HG03354 (cell line): ENCODE data around the gene TTBK1.

Experiments
- ATAC-seq: cut with Tn5 transposase; IDR thresholded peaks from one replicate; pipeline ENCODE4 v1.9.1; 2021; ENCODE audit warnings: mild to moderate bottlenecking; ENCODE audit not compliant: unreplicated experiment, poor library complexity, severe bottlenecking

The TTBK1 gene

DNA sequence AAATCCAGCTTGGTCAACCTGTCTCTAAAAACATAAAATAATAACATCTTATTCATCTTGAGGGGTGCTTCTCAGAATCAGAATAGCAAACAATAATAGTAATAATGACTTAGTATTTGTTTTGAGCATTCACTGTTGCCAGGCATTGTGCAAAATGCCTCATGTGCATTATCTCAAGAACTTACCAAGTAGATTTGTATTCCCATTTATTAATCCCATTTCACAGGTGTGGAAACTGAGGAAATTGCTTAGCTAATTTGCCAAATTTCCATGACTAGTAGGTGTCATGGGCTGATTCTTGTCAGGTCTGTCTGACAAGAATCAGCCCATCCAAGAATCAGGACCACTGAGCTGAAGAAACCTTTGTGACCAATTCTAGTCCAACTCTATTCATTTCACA is 5.5 kb downstream of the TTBK1 start:
- no peak for ATAC-seq

GRCh38 chr6:43250992-43251373 is 7.7 kb downstream of the TTBK1 start:
- no peak for ATAC-seq

DNA sequence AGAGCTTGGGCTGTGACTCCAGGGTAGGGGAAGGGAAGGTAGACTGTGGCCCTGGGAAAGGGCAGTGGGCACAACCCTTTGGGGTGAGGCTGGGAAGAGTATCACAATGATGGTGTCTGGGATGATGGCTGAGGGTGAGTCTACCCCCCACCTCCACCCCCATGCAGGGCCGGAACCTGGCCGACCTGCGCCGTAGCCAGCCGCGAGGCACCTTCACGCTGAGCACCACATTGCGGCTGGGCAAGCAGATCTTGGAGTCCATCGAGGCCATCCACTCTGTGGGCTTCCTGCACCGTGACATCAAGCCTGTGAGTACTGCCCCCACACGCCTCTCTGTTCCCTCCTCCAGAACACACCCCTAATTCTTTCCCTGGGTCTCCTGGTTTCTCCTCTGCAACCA is 10.1 kb downstream of the TTBK1 start:
- ATAC-seq, result no peak

GRCh38 chr6:43254138-43254817 is 11.0 kb downstream of the TTBK1 start:
- no peak for ATAC-seq

GRCh38 chr6:43254846-43255245 is 11.6 kb downstream of the TTBK1 start:
- no peak for ATAC-seq

GRCh38 chr6:43255408-43256054 is 12.2 kb downstream of the TTBK1 start:
- no peak for ATAC-seq

- ATAC-seq, result no peak
Measured at GRCh38 chr6:43256670-43257366, 13.5 kb downstream of the TTBK1 start.

DNA sequence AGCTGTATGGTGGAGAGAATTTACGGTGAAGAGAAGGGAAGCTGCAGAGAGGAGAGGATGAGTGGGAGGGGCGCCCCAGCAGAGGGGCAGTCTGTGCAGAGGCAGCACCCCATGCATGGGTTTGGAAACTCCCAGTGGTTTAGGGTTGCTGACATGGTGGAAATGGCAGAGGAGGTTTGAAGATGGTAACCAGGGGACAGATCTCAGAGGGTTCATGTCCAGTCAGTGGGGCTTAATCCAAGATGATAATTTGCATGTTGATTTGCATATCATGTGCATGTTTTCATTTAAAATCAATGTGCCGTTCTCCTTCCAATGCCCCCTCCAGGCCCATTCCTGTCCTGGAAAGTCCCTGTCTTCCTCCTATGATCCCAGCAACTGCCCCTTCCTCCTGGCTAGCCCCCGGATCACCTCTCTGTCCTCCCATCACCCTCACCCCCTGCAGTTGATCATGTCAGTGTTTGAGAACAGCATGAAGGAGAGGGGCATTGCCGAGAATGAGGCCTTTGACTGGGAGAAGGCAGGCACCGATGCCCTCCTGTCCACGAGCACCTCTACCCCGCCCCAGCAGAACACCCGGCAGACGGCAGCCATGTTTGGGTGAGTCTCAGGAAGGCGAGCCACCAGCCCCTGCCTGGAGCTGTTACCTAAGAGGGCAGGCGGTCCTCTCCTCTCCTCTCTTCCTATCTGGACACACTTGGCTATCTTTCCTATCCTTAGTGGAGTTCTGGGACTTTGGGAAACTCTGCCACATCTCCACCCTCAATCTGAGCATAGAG is 14.3 kb downstream of the TTBK1 start:
- ATAC-seq, result no peak

- no peak for ATAC-seq
Measured at GRCh38 chr6:43258180-43258579, 14.9 kb downstream of the TTBK1 start.

GRCh38 chr6:43258807-43259686 is 15.8 kb downstream of the TTBK1 start:
- ATAC-seq, result no peak

DNA sequence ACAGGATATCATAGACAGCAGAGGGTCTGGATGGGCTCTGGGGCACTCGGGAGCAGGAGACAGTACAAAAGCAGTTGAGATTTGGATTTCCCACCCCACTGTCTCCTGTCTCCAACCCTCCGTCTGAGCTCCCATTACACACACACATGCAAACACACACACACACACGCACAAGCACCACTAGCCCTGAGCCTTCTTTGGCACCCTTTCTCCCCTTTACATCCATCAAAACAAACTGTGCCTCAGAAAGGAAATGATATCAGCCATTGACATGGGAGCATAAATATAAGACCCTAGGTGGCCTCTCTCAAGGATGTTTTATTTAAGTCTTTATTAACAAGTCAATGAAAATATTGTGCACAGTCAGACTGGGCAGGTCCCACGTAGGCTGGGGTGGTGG is 17.5 kb downstream of the TTBK1 start:
- no peak for ATAC-seq

GRCh38 chr6:43261198-43261597 is 17.9 kb downstream of the TTBK1 start:
- ATAC-seq, result no peak

- no peak for ATAC-seq
Measured at GRCh38 chr6:43262000-43262779, 18.9 kb downstream of the TTBK1 start.

- ATAC-seq, result no peak
Measured at GRCh38 chr6:43262780-43263313, 19.6 kb downstream of the TTBK1 start.

DNA sequence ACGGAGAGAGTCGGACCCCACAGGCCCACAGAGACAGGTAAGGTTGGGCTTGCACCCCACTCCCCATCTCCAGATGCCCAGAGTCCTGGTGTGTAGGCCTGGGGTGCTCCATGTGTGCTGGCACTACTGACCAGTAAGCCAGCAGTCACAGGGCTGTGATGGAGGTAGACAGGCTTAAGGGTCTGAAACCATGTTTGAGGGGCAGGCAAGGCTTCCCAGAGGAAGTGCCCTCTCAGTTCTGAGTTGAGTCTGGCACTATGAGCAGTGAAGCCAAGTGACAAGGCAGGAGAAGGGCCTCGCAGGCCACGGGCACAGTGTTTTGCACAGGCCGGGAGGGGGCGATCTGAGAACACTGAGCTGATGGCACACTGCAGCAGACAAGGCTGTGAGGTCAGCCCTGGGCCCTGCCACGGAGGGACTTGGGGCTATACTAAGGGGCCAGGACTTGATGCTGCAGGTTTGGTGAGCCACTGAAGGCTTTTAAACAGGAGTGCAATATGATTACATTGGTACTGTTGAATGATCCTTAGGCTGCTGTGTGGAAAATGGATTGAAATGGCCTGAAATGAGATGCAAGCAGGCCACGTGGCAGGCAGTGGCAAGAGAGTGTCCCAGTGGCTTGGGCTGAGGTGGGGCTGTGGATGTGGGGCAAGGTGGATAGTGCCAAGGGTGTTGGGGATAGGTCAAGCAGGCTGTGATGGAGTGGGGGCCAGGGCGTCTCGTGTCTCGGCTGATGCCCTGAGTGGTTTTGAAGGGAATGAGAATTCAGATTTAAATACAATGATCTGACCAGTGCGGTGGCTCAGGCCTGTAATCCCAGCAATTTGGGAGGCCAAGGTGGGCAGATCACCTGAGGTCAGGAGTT is 20.3 kb downstream of the TTBK1 start:
- peak; percentile 84 for ATAC-seq

DNA sequence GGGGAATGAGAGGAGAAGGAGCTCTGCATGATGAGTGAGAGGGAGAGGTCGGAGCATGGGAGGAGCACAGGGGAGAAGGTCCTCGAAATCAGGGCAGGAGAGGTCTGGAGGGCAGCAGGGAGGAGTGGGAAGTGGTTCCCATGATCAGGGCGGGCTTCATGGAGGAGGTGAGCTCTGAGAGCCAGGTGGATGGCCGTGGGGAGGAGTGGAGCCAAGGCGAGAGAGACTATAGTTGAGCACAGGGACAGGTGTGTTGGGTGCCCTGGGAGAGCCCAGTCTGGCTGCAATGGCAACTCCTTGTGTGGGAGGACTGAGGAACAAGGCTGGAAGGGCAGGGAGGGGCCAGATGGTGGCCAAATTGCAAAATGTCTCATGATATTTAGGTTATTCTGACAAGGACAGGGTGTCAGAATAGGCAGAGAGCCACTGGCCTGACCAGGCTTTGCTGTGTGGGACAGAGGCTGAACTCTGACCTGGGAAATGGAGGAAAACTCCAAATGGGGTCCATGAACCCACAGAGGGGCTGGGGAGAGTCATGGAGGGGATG is 21.4 kb downstream of the TTBK1 start:
- no peak for ATAC-seq

DNA sequence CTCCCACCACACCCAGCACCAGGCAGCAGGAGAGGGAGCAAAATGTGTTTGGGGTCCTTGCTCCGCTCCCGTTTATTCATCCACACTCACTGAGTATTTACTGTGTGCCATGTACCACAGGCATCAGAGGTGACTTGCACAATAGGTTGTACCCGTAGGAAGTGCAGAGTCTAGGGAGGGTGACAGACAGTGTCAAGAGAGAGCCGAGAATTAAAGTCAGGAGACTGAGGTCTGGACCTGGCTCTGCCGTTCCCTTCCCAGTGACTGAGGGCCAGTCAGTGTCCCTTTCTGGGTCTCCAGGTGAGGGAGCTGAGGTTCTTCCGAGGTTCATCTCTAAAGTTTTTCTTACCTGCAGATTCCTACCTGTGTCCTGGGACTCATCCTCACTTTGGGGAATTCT is 22.3 kb downstream of the TTBK1 start:
- ATAC-seq, result no peak
